AG04449 (cell line): ENCODE results near the gene GGT1.
"Not testable (repeated sequence)": the region's sequence is repeated elsewhere in the genome, so short reads cannot be mapped to it uniquely, and the experiment has no call there.

Experiments
- CTCF ChIA-PET: fragments of 350-600 bp; formaldehyde crosslinking; extraction: SDS; loops from one replicate; lab custom pipeline; 2021; ENCODE audit warnings: antibody characterized with exemption; lab: Yijun Ruan, JAX
- POLR2A ChIA-PET: fragments of 400-600, 350-600 bp; formaldehyde crosslinking; extraction: SDS; loops from one replicate; lab custom pipeline; 2020; ENCODE audit warnings: antibody characterized with exemption, inconsistent platforms; lab: Yijun Ruan, JAX
- DNase-seq: peaks from one replicate; pipeline ENCODE4 v3.0.0-alpha.2; 2010; ENCODE audit warnings: low read depth, low spot score
- H3K4me3 ChIP-seq: 2 replicates; pipeline ENCODE4 v1.5.1; 2011; ENCODE audit warnings: low read depth, mild to moderate bottlenecking, control low read depth, low read length

The GGT1 gene

DNA sequence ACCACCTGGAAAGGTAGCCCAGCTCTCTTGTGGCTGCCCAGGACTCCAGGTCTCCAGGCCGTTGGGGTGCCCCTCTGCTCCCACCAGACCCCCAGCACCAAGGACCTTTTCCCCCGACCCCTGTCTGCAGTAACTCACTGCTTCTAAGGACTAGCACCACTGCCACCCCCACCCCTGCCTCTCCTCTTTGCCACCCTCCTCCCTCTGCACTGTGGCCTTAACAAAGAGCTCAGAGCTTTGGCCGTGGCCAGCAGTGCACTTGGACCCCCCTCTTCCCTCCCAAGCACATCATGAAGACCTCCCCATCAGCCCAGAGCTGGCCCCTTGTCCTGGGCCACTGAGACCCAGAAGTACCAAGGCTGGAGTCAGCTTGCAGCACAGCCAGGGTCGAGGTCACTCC, 46.4 kb downstream of the GGT1 start:
- H3K4me3 ChIP-seq, DNase-seq, POLR2A ChIA-PET: not testable (repeated sequence)
- CTCF ChIA-PET = interaction anchor here (0.7 kb wide), 1 partner anchor 108 kb away, joined by 3 read pairs; no protein-coding TSS in a partner anchor

DNA sequence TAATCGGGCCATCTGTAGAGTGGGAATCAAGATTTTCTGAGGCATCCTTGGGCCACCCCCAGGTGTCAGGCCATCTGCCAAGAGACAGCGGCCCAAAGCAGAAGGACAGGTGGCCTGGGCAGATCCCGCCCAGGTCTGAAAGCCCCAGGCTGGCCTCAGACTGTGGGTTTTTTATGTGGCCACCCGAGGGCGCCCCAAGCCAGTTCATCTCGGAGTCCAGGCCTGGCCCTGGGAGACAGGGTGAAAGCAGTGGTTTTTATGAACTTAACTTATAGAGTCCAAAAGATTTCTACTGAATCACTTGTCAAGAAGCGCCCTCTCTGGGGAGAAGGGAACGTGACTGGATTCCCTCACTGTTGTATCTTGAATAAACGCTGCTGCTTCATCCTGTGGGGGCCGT, 47.9 kb downstream of the GGT1 start:
- DNase-seq, H3K4me3 ChIP-seq, CTCF ChIA-PET, POLR2A ChIA-PET: not testable (repeated sequence)

DNA sequence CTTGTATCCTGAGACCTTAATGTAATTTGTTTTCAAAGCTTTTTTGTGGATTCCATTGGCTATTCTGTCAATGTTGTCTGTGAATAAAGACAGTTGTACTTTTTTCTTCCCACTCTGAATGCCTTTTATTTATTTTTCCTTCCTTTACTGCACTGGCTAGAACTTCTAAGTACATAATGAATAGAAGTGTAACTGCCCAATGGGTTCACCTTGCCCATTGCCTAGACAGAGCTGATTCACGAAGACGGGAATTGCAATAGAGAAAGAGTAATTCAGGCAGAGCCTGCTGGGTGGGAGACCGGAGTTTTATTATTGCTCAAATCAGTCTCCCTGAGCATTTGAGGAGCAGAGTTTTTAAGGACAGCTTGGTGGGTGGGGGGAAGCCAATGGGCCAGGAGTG, 62.4 kb downstream of the GGT1 start:
- POLR2A ChIA-PET, DNase-seq, CTCF ChIA-PET, H3K4me3 ChIP-seq: not testable (repeated sequence)

DNA sequence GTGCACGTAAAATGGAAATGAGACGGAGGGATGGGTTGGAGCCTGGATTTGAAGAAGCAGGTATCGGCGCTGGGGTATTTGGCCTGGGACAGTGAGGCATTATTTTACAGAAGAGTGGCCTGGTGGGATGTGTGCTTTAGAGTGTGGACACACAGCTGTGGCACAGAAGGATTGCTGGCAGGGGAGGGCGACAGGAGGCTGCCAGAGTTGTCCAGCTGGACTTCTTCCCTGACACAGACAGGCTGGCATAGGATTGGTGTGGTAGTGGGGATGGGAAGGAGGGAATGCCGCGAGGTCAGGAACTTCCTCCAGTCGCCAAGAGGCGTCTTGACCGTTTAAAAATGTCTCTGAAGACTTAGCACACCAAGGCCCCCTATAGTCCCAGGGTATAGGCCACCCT, 64.9 kb downstream of the GGT1 start:
- H3K4me3 ChIP-seq, DNase-seq, CTCF ChIA-PET, POLR2A ChIA-PET: not testable (repeated sequence)

DNA sequence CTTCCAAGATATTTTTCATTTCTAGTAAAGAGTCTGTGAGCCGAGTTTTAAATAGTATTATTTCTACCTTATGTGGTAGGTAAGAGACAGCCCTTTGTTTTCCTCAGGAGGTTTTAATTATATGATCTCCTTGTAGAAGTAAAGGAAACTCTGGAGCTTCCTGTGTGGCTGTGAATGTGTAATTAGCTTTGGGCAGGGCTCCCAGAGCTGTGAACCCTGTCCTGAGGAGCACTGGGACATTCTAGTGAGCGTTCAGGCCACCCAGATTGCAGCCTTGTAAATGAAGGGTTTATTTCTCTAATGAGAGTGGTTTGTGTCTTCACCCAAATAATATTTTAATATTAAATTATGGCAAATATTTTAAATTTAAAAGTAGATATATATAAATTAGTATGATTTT, 69.5 kb downstream of the GGT1 start:
- CTCF ChIA-PET, H3K4me3 ChIP-seq, DNase-seq, POLR2A ChIA-PET: not testable (repeated sequence)
